ACHN (cell line): ENCODE data around the gene ASCL2.
A peak's percentile ranks its signal among the peaks of the same experiment; 100 is the strongest.

Source experiments
- DNase-seq: peaks from one replicate; pipeline ENCODE4 v3.0.0-alpha.2; 2015
- in situ Hi-C: cut with HindIII; loops from 2 replicates; pipeline ENCODE4 v1.10.0; 2017; ENCODE audit warnings: low sequenced_read_pairs, low pct_ligation_motif_present, low pct_unique_long_range_greater_than_20kb

Gene ASCL2

GRCh38 chr11:2310073-2310785 is 39.8 kb upstream of the ASCL2 start:
- in situ Hi-C loops, result no loop called here
- no peak for DNase-seq

GRCh38 chr11:2309251-2310072 is 39.1 kb upstream of the ASCL2 start:
- no peak for DNase-seq
- in situ Hi-C loops, result no loop called here

GRCh38 chr11:2308713-2309112 is 38.3 kb upstream of the ASCL2 start:
- no peak for DNase-seq
- in situ Hi-C loops, result no loop called here

- in situ Hi-C loops, result no loop called here
- DNase-seq, result no peak
Observed at GRCh38 chr11:2307501-2308331, 37.3 kb upstream of the ASCL2 start.

GRCh38 chr11:2306877-2307500 is 36.6 kb upstream of the ASCL2 start:
- in situ Hi-C loops, result no loop called here
- DNase-seq, result no peak

- in situ Hi-C loops, result no loop called here
- DNase-seq, result no peak
Observed at GRCh38 chr11:2306452-2306823, 36.0 kb upstream of the ASCL2 start.

- no peak for DNase-seq
- in situ Hi-C loops, result no loop called here
Observed at GRCh38 chr11:2305788-2306451, 35.5 kb upstream of the ASCL2 start.

GRCh38 chr11:2305140-2305778 is 34.9 kb upstream of the ASCL2 start:
- peak; percentile 55 for DNase-seq
- in situ Hi-C loops, result no loop called here

GRCh38 chr11:2304506-2305139 is 34.2 kb upstream of the ASCL2 start:
- in situ Hi-C loops, result no loop called here
- DNase-seq, result no peak

GRCh38 chr11:2303627-2304505 is 33.5 kb upstream of the ASCL2 start:
- no peak for DNase-seq
- in situ Hi-C loops, result no loop called here

GRCh38 chr11:2302896-2303626 is 32.7 kb upstream of the ASCL2 start:
- DNase-seq, result no peak
- in situ Hi-C loops, result no loop called here

GRCh38 chr11:2302306-2302895 is 32.0 kb upstream of the ASCL2 start:
- no peak for DNase-seq
- in situ Hi-C loops, result no loop called here

- in situ Hi-C loops, result no loop called here
- DNase-seq, result no peak
Observed at GRCh38 chr11:2301631-2302305, 31.4 kb upstream of the ASCL2 start, which contains the start of the genes C11orf21 and TSPAN32. Gene C11orf21, minus strand, starts transcription at chr11:2301918. Its CDS starts 110 bp downstream, at chr11:2301808. Gene TSPAN32, plus strand, starts transcription at chr11:2302013. Its CDS starts 137 bp downstream, at chr11:2302150.

- no peak for DNase-seq
- in situ Hi-C loops, result no loop called here
Observed at GRCh38 chr11:2300936-2301630, 30.7 kb upstream of the ASCL2 start.
